Melanocyte of skin (primary cell): ENCODE data around the gene NPIPB4. TPM values are rescaled to one million over a fixed set of nuclear protein-coding genes. Genes with fewer than 3 reads are reported as not detected.

Source experiments
- small RNA-seq, 2 donors: library from RNA; depleted of rRNA; stranded (forward); fragments of <200 nt; gene quantifications; one replicate each; pipeline ENCODE3, GENCODE V24; 2012
- total RNA-seq, 2 donors: library from RNA; depleted of rRNA; stranded (reverse); fragments of >200 nt; gene quantifications; 2 replicates each; pipeline ENCODE4 v1.2.3, GENCODE V29; 2012

The NPIPB4 gene
- total RNA-seq, result 10 to 100 TPM; 36.5 to 54.6 TPM

GRCh38 chr16:21857656-21858055 lies at the start of gene NPIPB4:
Gene NPIPB4 (minus strand): TSS chr16:21857756. CDS start chr16:21857378, 378 bp downstream.

Small RNAs within 50 kb of the gene (small RNA-seq; reads per million reads assigned to genes)
- 0 reads per million in 2 donors for gene AC092375.3

Other genes with a start within 250 kb of the NPIPB4 start
- under 1 TPM in 1 of 2 donors, not detected in 1; under 0.01 TPM for gene IGSF6, start 205.1 kb downstream of the NPIPB4 start, total RNA-seq
- under 1 TPM; under 0.01 TPM for gene OTOA, start 193.8 kb downstream of the NPIPB4 start, total RNA-seq
- 100 to 1,000 TPM; 139 to 182 TPM for gene UQCRC2, start 95.6 kb upstream of the NPIPB4 start, total RNA-seq
- gene PDZD9, start 143.4 kb upstream of the NPIPB4 start, total RNA-seq, result not detected
- gene MOSMO, start 150.4 kb upstream of the NPIPB4 start, total RNA-seq, result 10 to 100 TPM; 10.3 to 18.6 TPM
- gene VWA3A, start 234.8 kb upstream of the NPIPB4 start, total RNA-seq, result under 1 TPM in 1 of 2 donors, not detected in 1; under 0.01 TPM